ENCODE measurements around the gene TMPRSS11F.

GRCh38 chr4:68076194-68076593 is 53.5 kb downstream of the TMPRSS11F start:
- TF ChIP-seq CTCF (IDR thresholded peaks at IDR 0.05) (peak; percentile 25), ZFX (IDR thresholded peaks at IDR 0.05; ENCODE audit: borderline replicate concordance) (no peak)

Measured in 22Rv1 (cell line).